ENCODE results near the gene DOHH.
"Not testable (repeated sequence)": the region's sequence is repeated elsewhere in the genome, so short reads cannot be mapped to it uniquely, and the experiment has no call there.

The DOHH gene

DNA sequence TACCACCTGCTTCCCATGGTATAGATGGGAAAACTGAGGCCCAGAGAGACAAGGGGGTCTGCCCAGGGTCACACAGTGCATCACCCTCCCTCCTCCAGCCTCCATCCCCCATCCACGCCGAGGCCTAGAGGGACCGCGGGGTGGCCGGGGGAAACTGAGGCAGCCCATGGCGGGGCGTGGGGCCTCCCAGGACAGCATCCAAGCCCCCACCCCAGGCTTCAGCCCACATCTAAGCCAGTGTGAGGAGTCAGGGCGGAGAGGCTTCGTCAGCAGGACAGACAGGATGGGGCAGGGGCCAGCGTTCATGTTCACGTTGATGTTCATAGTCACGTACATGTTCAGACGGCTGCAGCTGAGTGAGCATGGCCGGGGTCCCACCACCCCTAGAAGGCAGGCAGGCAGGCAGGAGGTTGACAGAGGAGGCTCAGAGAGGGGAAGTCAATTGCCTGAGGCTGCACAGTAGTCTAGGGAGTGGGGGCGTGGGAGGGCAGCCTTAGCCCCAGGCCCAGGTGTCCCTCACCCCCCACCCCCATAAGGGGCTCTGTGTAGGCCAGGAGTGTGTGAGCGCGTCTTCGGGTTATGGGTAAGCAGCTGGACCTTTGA is 43.4 kb downstream of the DOHH start:
- DNase-seq = no peak

- DNase-seq = no peak
These were observed 44.4 kb downstream of the DOHH start for GRCh38 chr19:3455960-3456601.

GRCh38 chr19:3455393-3455955 is 45.0 kb downstream of the DOHH start:
- no peak for DNase-seq

DNA sequence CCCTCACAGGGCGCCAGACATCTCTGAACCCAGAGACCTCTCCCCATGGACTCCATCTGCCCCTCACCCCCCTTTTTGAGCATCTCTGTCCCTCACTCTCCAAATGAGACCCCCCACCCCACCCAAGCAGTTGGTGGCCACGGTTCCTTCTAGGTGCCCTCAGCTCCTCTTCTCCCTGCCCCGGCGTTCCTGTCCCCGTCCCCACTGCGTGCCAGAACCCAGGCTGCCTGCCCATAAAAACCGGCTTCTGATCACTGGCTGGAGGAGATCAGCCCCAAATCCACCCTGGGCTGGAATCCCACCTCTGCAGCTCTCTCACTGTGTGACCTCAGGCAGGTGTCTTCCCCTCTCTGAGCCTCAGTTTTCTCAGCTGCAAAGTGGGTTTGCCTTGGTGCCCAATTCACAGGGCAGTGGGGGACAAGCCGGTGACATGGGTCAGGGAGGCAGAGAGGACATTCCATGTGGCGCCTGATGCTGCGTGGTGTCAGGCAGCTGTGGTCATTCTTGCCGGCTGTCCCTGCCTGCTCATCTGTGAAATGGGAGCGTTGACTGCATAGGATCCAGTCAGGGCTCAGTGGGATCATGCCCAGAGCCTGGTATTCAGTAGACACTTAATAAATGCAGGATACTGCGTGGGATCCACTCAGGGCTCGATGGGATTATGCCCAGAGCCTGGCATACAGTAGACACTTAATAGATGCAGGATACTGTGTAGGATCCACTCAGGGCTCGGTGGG is 45.6 kb downstream of the DOHH start:
- no peak for DNase-seq

DNA sequence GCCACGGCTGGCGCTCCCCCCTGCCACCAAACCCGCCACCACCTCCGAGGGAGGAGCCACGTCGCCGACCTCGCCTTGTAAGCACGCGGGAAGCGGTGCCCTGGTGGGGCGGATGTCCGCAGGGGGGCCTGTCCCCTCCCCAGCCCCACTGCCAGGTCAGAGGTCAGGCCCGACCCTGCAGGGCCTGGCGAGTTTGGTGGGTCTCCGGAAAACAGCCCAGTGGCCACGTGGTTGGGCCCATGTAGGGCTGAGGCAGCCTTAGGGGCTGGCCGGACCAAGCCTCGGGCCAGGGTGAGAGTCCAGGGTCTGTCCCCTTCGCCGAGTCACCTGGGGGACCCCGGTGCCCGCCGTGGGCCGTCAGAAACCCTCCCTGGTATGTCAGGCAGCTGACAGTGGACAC is 46.6 kb downstream of the DOHH start:
- DNase-seq = no peak

DNA sequence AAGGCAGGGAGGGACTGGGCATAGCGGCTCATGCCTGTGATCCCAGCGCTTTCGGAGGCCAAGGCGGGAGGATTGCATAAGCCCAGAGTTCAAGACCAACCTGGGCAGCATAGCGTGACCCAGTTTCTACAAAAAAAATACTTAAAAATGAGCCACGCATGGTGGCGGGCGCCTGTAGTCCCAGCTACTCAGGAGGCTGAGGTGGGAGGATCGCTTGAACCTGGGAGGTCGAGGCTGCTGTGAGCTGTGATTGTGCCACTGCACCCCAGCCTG is 47.6 kb downstream of the DOHH start:
- DNase-seq = not testable (repeated sequence)

- no peak for DNase-seq
These were observed 48.1 kb downstream of the DOHH start for GRCh38 chr19:3452171-3452941.

- DNase-seq = no peak
These were observed 49.0 kb downstream of the DOHH start for GRCh38 chr19:3451451-3451866.

DNA sequence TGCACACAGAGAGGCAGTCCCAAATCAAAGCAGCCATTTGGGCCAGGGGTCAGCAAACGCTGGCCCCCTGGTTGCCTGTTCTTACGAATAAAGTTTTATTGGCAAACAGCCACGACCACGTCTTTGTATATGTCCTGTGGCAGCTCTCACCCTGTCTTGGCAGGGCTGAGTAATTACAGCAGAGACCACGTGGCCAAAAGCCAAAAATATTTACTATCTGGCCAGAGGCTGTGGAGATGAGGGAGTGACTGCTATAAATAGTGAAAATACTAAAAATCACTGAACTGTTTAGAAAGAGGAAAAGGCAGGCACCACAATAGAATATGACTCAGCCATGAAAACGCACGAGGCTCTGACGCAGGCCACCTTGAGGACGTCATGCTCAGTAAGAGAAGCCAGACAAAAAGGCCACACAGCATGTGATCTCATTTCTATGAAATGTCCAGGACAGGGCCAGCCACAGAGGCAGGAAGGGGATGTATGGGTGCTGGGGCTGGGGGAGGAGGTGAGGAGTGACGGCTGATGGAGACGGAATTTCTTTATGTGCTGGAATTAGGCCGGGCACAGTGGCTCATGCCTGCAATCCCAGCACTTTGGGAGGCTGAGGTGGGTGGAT is 49.6 kb downstream of the DOHH start:
- DNase-seq = no peak

DNA sequence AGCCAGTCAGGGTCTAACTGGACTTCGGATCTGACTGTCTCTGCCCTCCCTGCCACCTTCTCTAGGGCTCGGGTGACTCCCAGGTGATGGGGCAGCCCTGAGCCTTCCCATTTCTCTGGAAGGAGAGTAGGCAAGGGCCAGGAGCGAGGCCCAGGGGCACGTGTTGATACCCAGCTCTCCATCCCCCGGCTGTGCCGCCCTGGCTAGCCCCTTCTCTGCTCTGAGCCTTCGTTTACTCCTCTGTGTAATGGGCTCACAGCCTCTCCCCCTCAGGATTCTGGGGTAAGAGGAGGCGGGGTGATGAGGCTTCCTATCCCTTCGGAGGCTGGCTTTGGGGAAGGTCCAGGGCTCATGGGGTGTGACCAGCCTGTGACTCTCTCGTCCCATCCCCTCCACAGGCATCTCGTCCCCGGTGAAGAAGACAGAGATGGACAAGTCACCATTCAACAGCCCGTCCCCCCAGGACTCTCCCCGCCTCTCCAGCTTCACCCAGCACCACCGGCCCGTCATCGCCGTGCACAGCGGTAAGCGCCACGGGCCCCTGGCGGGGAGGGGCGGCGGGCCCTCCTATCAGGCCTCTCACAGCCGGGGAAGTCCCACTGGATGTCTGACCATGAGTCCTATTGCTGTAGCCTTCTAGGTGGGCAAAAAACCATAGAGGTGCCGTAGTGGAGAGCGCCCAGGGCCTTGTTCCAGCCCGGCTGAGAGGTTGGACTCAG is 51.7 kb downstream of the DOHH start:
- DNase-seq = no peak

DNA sequence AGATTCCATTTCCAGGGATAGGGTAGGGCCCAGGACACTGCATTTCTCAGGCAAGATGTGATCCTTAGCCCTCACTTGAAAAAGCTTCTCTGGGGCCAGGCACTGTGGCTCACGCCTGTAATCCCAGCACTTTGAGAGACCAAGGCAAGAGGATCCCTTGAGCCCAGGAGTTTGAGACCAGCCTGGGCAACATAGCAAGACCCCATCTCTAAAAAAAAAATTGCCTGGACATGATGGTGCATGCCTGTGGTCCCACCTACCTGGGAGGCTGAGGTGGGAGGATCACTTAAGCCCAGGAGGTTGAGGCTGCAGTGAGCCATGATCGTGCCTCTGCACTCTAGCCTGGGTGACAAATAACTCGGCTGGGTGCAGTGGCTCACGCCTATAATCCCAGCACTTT is 53.8 kb downstream of the DOHH start:
- DNase-seq = not testable (repeated sequence)

GRCh38 chr19:3444695-3445234 is 55.7 kb downstream of the DOHH start:
- no peak for DNase-seq

GRCh38 chr19:3443840-3444694 is 56.4 kb downstream of the DOHH start:
- DNase-seq = no peak

- DNase-seq = no peak
These were observed 57.9 kb downstream of the DOHH start for GRCh38 chr19:3442487-3443071.

DNA sequence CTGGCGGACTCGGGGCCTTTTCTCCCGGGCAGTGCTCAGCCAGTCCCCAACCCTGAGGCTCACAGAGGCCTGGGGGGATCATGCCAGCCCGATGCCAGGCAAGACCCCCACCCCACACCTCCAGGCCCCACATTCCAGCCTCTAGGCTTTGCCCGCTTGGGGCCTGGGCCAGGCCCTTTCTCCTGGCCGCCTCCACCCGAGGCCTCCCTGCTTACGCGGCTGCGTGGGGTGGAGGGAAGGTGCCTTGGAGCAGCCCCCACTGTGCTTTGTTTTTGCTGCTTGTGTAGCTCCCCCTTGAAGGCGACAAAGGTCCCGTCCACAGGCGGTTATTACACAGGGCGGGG is 58.5 kb downstream of the DOHH start:
- no peak for DNase-seq

- no peak for DNase-seq
These were observed 59.1 kb downstream of the DOHH start for GRCh38 chr19:3441089-3441985.

Data from activated effector memory CD4-positive, alpha-beta T cell treated with Interleukin-2 at 50 U/mL for 16 hours (primary cell).